D721Med (cell line): Measurements from ENCODE around the gene CDKAL1.

Experiments
- DNase-seq: peaks from one replicate; pipeline ENCODE4 v3.0.0; 2011; ENCODE audit warnings: low spot score; ENCODE audit not compliant: insufficient read length
- FAIRE-seq: peaks from 2 replicates; lab custom pipeline; 2011; peaks lifted over from hg19 to GRCh38; lab: Jason Lieb, UNC
- CTCF ChIP-seq: IDR thresholded peaks from 2 replicates; pipeline ENCODE4 v1.5.1; 2012; ENCODE audit warnings: mild to moderate bottlenecking, control low read depth; ENCODE audit not compliant: insufficient read depth; ENCODE audit errors: missing control alignments

CDKAL1 gene

GRCh38 chr6:20564777-20565176 is 30.5 kb downstream of the CDKAL1 start:
- no peak for TF ChIP-seq CTCF
- DNase-seq (no peak), FAIRE-seq (no peak)

- DNase-seq (no peak), FAIRE-seq (peak; percentile 67)
- TF ChIP-seq CTCF, result no peak
Observed at GRCh38 chr6:20565342-20565741, 31.1 kb downstream of the CDKAL1 start.

- no peak for FAIRE-seq
- no peak for DNase-seq
- TF ChIP-seq CTCF, result no peak
Observed at GRCh38 chr6:20566109-20566508, 31.9 kb downstream of the CDKAL1 start.

- no peak for TF ChIP-seq CTCF
- DNase-seq (no peak), FAIRE-seq (no peak)
Observed at GRCh38 chr6:20569000-20569610, 34.8 kb downstream of the CDKAL1 start.

GRCh38 chr6:20571261-20571660 is 37.0 kb downstream of the CDKAL1 start:
- no peak for FAIRE-seq
- no peak for DNase-seq
- no peak for TF ChIP-seq CTCF

- FAIRE-seq, result no peak
Observed at GRCh38 chr6:20572288-20572687, 38.0 kb downstream of the CDKAL1 start.

More at GRCh38 chr6:20572288-20572687, 38.0 kb downstream of the CDKAL1 start:
- no peak for DNase-seq
- no peak for TF ChIP-seq CTCF
